ENCODE data around the gene DLK2. TPM values are rescaled to one million over a fixed set of nuclear protein-coding genes. Genes with fewer than 3 reads are reported as not detected.
A peak's percentile ranks its signal among the peaks of the same experiment; 100 is the strongest.

The DLK2 gene
- total and polyA plus RNA-seq, 7 donors, result 0.04 to 0.90 (median 0.33) TPM; not detected in 3

DNA sequence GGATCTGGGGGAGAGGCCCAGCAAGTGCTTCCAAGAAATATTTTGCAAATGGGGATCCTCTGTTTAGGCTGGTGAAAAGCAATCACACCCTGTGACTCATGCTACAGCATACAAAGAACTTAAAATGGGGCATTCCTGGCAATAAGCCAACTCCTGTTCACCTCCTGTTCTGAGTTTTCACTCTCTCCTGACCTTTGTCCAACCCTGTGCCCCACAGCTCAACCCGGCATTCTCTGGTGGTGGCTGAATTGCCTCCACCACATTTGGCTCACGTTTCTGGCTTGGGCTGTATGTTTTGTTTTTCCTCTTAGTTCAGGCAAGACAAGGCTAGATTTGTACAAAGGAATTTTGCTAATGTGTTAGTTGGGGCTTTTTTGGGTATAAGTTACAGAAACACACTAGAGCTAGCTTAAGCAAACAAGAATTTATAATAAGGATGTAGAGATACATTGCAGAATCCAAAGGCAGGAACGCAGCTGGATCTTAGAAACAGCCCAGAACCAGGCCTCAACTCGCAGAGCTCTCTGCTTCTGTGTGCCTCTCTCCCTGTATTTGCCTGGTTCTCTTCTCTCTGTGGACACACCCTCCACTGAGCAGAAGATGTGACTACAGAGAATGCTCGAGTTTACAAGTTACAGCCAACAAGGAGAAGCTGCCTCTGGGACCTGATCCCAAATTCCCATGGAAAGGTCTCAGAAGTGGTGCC, 18.6 kb downstream of the DLK2 start:
- Histone ChIP-seq H3K27me3 (ENCODE audit: insufficient read depth in 3 of 3, low read length in 2 of 3) (no peaks in the 10 kb centered on the region), H3K27ac (no peak overlapping the region), H3K9me3 (no peaks in the 10 kb centered on the region), H3K4me1 (no peaks in the 10 kb centered on the region), H3K4me3 (no peak overlapping the region), H3K36me3 (ENCODE audit: insufficient read depth in 1 of 2, low read depth in 1 of 2) (peaks cover 0 to 89% of the 10 kb centered on the region in 2 donors)
- peak in 1 of 4 donors; percentile 27 for ATAC-seq
- DNase-seq, result no peak
- intact Hi-C loops (cut with DNase I), result no loop called here
- no peak for TF ChIP-seq CTCF (IDR thresholded peaks at IDR 0.05)
- 35 to 37% (median 36%) methylated on average over 5 of the region's 5 CpGs for WGBS, 3 donors

DNA sequence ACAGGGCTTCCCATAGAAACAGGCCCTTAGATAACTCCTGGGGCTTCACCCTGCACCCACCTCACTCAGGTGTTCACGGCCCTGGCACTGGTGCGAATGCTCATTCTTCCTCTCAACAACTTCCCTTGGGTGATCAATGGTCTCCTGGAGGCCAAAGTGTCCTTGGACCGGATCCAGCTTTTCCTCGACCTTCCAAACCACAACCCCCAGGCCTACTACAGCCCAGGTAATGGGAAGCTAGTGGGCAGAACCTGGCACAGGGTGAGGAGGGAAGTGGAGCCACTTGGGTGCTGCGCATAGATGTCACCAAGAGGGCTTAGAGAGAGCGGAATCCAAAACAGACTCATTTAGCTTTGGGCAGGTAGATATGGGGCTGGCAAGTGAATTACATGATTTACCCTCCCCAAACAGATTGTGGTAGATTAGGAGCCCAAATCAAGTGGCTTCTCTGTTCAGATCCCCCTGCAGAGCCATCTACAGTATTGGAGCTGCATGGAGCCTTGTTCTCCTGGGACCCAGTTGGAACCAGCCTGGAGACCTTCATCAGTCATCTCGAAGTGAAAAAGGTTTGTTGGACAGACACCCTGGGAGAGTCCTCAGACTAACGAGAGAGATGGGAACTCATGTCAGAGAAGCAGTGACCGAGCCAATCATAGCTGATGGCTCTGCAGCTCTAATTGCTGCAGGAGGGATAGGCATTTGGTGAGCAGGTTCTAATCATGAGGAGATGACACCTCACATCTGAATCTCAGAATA, 19.5 kb downstream of the DLK2 start:
- Histone ChIP-seq H3K27me3 (ENCODE audit: insufficient read depth in 3 of 3, low read length in 2 of 3) (no peaks in the 10 kb centered on the region), H3K27ac (no peak overlapping the region), H3K9me3 (no peaks in the 10 kb centered on the region), H3K4me1 (no peaks in the 10 kb centered on the region), H3K36me3 (ENCODE audit: insufficient read depth in 1 of 2, low read depth in 1 of 2) (peaks cover 0 to 88% of the 10 kb centered on the region in 2 donors), H3K4me3 (no peak overlapping the region)
- no peak for DNase-seq
- no peak for TF ChIP-seq CTCF (IDR thresholded peaks at IDR 0.05)
- no peak for ATAC-seq
- intact Hi-C loops (cut with DNase I), result no loop called here
- 82 to 91% (median 86%) methylated on average over 9 of the region's 9 CpGs for WGBS, 3 donors

GRCh38 chr6:43434943-43435342, 20.4 kb downstream of the DLK2 start:
- no peaks in the 10 kb centered on the region for H3K27me3 ChIP-seq (ENCODE audit: insufficient read depth in 3 of 3, low read length in 2 of 3)
- TF ChIP-seq CTCF (IDR thresholded peaks at IDR 0.05), result no peak
- H3K4me1 ChIP-seq, result no peaks in the 10 kb centered on the region
- no peaks in the 10 kb centered on the region for H3K9me3 ChIP-seq
- H3K36me3 ChIP-seq (ENCODE audit: insufficient read depth in 1 of 2, low read depth in 1 of 2), result peaks cover 0 to 83% of the 10 kb centered on the region in 2 donors
- intact Hi-C loops (cut with DNase I), result no loop called here
- 92 to 97% (median 95%) methylated on average over 4 of the region's 4 CpGs for WGBS, 3 donors
- H3K27ac ChIP-seq, result no peak overlapping the region
- DNase-seq (no peak), ATAC-seq (no peak)
- no peak overlapping the region for H3K4me3 ChIP-seq

GRCh38 chr6:43434001-43434840, 21.1 kb downstream of the DLK2 start:
- Histone ChIP-seq H3K4me3 (no peak overlapping the region), H3K27ac (no peak overlapping the region), H3K36me3 (ENCODE audit: insufficient read depth in 1 of 2, low read depth in 1 of 2) (peaks cover 0 to 76% of the 10 kb centered on the region in 2 donors), H3K4me1 (peaks cover 6% of the 10 kb centered on the region), H3K9me3 (no peaks in the 10 kb centered on the region), H3K27me3 (ENCODE audit: insufficient read depth in 3 of 3, low read length in 2 of 3) (no peaks in the 10 kb centered on the region)
- intact Hi-C loops (cut with DNase I), result no loop called here
- 86 to 89% (median 88%) methylated on average over 15 of the region's 15 CpGs for WGBS, 3 donors
- no peak for DNase-seq
- TF ChIP-seq CTCF (IDR thresholded peaks at IDR 0.05), result no peak
- no peak for ATAC-seq

Measured in psoas muscle (tissue), 8 donors.